Natural killer cell (primary cell): ENCODE measurements around the gene UTP11. TPM values are rescaled to one million over a fixed set of nuclear protein-coding genes. Genes with fewer than 3 reads are reported as not detected.

Experiments
- ATAC-seq, 3 donors: fragments of 150-1000 bp in 2 of 3; fragments of 200-7000 bp in 1 of 3; cut with Tn5 transposase; 1 replicate in 1 of 3; 2 replicates in 2 of 3; pipeline ENCODE4 v1.10.0; 2021; ENCODE audit warnings: mild to moderate bottlenecking in 2 of 3, moderate library complexity in 2 of 3
- DNase-seq, 2 donors: peaks; one replicate each; pipeline versions ENCODE4 v3.0.0 to v3.0.0-alpha.2; 2013 to 2021; ENCODE audit warnings: mixed read lengths in 1 of 2
- H3K27ac ChIP-seq: one replicate; pipeline ENCODE4 v1.5.1; 2013; ENCODE audit warnings: mild to moderate bottlenecking, low read length
- H3K27me3 ChIP-seq: one replicate; pipeline ENCODE4 v1.6.1; 2013; ENCODE audit warnings: low read length; ENCODE audit not compliant: control insufficient read depth, insufficient read depth
- H3K36me3 ChIP-seq: one replicate; pipeline ENCODE4 v1.6.1; 2013; ENCODE audit warnings: low read length; ENCODE audit not compliant: control insufficient read depth, insufficient read depth
- H3K4me1 ChIP-seq: one replicate; pipeline ENCODE4 v1.6.1; 2013; ENCODE audit warnings: low read length; ENCODE audit not compliant: control insufficient read depth, insufficient read depth
- H3K4me3 ChIP-seq: one replicate; pipeline ENCODE4 v1.5.1; 2013; ENCODE audit warnings: low read length
- H3K9me3 ChIP-seq: one replicate; pipeline ENCODE4 v1.6.1; 2013; ENCODE audit warnings: low read length; ENCODE audit not compliant: control insufficient read depth, insufficient read depth
- H3K27ac Mint-ChIP-seq, 2 donors: one replicate each; pipeline ENCODE4 v1.8.0; 2022; ENCODE audit warnings: mild to moderate bottlenecking in 2 of 2, mixed read lengths in 2 of 2, moderate library complexity in 1 of 2
- H3K27me3 Mint-ChIP-seq, 2 donors: one replicate each; pipeline ENCODE4 v1.8.0; 2022; ENCODE audit warnings: low read depth in 2 of 2, mixed read lengths in 2 of 2
- H3K36me3 Mint-ChIP-seq: one replicate; pipeline ENCODE4 v1.8.0; 2022; ENCODE audit warnings: mixed read lengths
- H3K4me1 Mint-ChIP-seq, 2 donors: one replicate each; pipeline ENCODE4 v1.8.0; 2022; ENCODE audit warnings: mixed read lengths in 2 of 2
- H3K4me3 Mint-ChIP-seq: one replicate; pipeline ENCODE4 v1.8.0; 2022; ENCODE audit warnings: mild to moderate bottlenecking, moderate library complexity, mixed read lengths
- H3K9me3 Mint-ChIP-seq, 2 donors: one replicate each; pipeline ENCODE4 v1.8.0; 2022; ENCODE audit warnings: mixed read lengths in 2 of 2
- CTCF ChIP-seq: fragments of 200-600 bp; IDR thresholded peaks from one replicate; pipeline ENCODE4 v1.8.0; 2022; ENCODE audit warnings: antibody characterized with exemption
- WGBS: methylation state at CpG from one replicate; pipeline ENCODE4 v1.1.7; 2013; ENCODE audit warnings: missing lambda C conversion rate; ENCODE audit not compliant: insufficient coverage; 5-methylcytosine and 5-hydroxymethylcytosine counted together
- intact Hi-C: fragments of 100-400 bp; cut with micrococcal nuclease; formaldehyde crosslinking; loops from one replicate; pipeline ENCODE4 v1.14.2; 2022
- total RNA-seq, 4 donors: library from RNA; stranded (reverse); fragments of 120-200 nt in 1 of 4; gene quantifications; one replicate each; pipeline versions ENCODE4 v1.2.3 to v1.2.4, GENCODE V29; 2013 to 2022

UTP11 gene
- total RNA-seq, 3 donors from 2014 or later (not counting 1 experiment from before 2014, with no cell fraction given) = 13.4 to 20.7 (median 19.2) TPM

GRCh38 chr1:38034871-38035270 is 22.3 kb downstream of the UTP11 start:
- no peak overlapping the region for H3K4me3 Mint-ChIP-seq
- intact Hi-C loops = no loop called here
- WGBS = 91% methylated on average over 13 of the region's 13 CpGs
- Histone ChIP-seq H3K36me3 (no peaks in the 10 kb centered on the region), H3K27ac (no peak overlapping the region), H3K4me3 (no peak overlapping the region), H3K27me3 (no peaks in the 10 kb centered on the region), H3K9me3 (no peaks in the 10 kb centered on the region), H3K4me1 (peaks cover 15% of the 10 kb centered on the region)
- no peak overlapping the region for H3K27ac Mint-ChIP-seq
- DNase-seq = no peak
- ATAC-seq = no peak
- peaks cover 0 to 8% of the 10 kb centered on the region in 2 donors for H3K27me3 Mint-ChIP-seq
- H3K4me1 Mint-ChIP-seq = peaks cover 10 to 20% of the 10 kb centered on the region in 2 donors
- no peak for TF ChIP-seq CTCF
- no peaks in the 10 kb centered on the region for H3K36me3 Mint-ChIP-seq
- no peaks in the 10 kb centered on the region for H3K9me3 Mint-ChIP-seq

- H3K27me3 ChIP-seq = peaks cover 5% of the 10 kb centered on the region
- TF ChIP-seq CTCF = no peak
- Mint-ChIP-seq H3K27ac (no peak overlapping the region), H3K4me1 (no peaks in the 10 kb centered on the region), H3K36me3 (no peaks in the 10 kb centered on the region), H3K4me3 (no peak overlapping the region), H3K9me3 (no peaks in the 10 kb centered on the region), H3K27me3 (peaks cover 12 to 26% of the 10 kb centered on the region in 2 donors)
- H3K4me3 ChIP-seq = no peak overlapping the region
- no peak overlapping the region for H3K27ac ChIP-seq
- H3K4me1 ChIP-seq = no peaks in the 10 kb centered on the region
- 95% methylated on average over 4 of the region's 5 CpGs for WGBS
- intact Hi-C loops = no loop called here
- no peaks in the 10 kb centered on the region for H3K36me3 ChIP-seq
- no peak for ATAC-seq
- no peaks in the 10 kb centered on the region for H3K9me3 ChIP-seq
- no peak for DNase-seq
These were observed 24.8 kb downstream of the UTP11 start for GRCh38 chr1:38037221-38037939.

GRCh38 chr1:38038861-38039260 is 26.3 kb downstream of the UTP11 start:
- Histone ChIP-seq H3K27me3 (peaks cover 20% of the 10 kb centered on the region), H3K36me3 (no peaks in the 10 kb centered on the region), H3K9me3 (no peaks in the 10 kb centered on the region), H3K4me3 (no peak overlapping the region), H3K4me1 (no peaks in the 10 kb centered on the region), H3K27ac (no peak overlapping the region)
- WGBS = 80% methylated on average over 10 of the region's 10 CpGs
- TF ChIP-seq CTCF = no peak
- no peak for ATAC-seq
- H3K4me1 Mint-ChIP-seq = peaks cover under 1 to 6% of the 10 kb centered on the region in 2 donors
- no peak overlapping the region for H3K4me3 Mint-ChIP-seq
- DNase-seq = no peak
- no peaks in the 10 kb centered on the region for H3K9me3 Mint-ChIP-seq
- H3K36me3 Mint-ChIP-seq = no peaks in the 10 kb centered on the region
- intact Hi-C loops = no loop called here
- peaks cover 24 to 41% of the 10 kb centered on the region in 2 donors for H3K27me3 Mint-ChIP-seq
- no peak overlapping the region for H3K27ac Mint-ChIP-seq
